GM12873 (cell line): ENCODE results near the gene STK16.

ENCODE experiments used
- CTCF ChIP-seq: IDR thresholded peaks from 2 replicates; pipeline ENCODE4 v1.5.1; 2012; ENCODE audit warnings: low read depth, mild to moderate bottlenecking, moderate library complexity, low read length, control low read depth; ENCODE audit not compliant: insufficient read depth; ENCODE audit errors: missing control alignments

Gene STK16

GRCh38 chr2:219296631-219297391 lies 51.5 kb downstream of the STK16 start:
- no peak for TF ChIP-seq CTCF

GRCh38 chr2:219297766-219298456 lies 52.6 kb downstream of the STK16 start:
- peak; percentile 35 for TF ChIP-seq CTCF

- TF ChIP-seq CTCF, result peak; percentile 99
These were observed 53.6 kb downstream of the STK16 start for GRCh38 chr2:219298759-219299371.

- no peak for TF ChIP-seq CTCF
These were observed 54.1 kb downstream of the STK16 start for GRCh38 chr2:219299372-219299760.
